Stomach (tissue), 9 donors: ENCODE results near the gene NPAS1. TPM values are rescaled to one million over a fixed set of nuclear protein-coding genes. Genes with fewer than 3 reads are reported as not detected.

Experiments
- DNase-seq, 2 donors: peaks; one replicate each; pipeline versions ENCODE4 v3.0.0 to v3.0.0-alpha.2; 2013 to 2019
- H3K27ac ChIP-seq, 5 donors: fragments of 200-600 bp in 4 of 5; sonication (generic) in 4 of 5; one replicate each; pipeline ENCODE4 v1.5.1; 2013 to 2019; ENCODE audit warnings: mild to moderate bottlenecking in 1 of 5, moderate library complexity in 1 of 5
- H3K27me3 ChIP-seq, 3 donors: fragments of 200-600 bp; sonication (generic); one replicate each; pipeline ENCODE4 v1.5.1; 2017 to 2019; ENCODE audit warnings: mixed run types in 1 of 3
- H3K36me3 ChIP-seq, 4 donors: fragments of 200-600 bp; sonication (generic); 1 replicate in 3 of 4; 2 replicates in 1 of 4; pipeline ENCODE4 v1.5.1; 2016 to 2019
- H3K4me1 ChIP-seq, 4 donors: fragments of 200-600 bp; sonication (generic); one replicate each; pipeline ENCODE4 v1.5.1; 2016 to 2019
- H3K4me3 ChIP-seq, 4 donors: fragments of 200-600 bp; sonication (generic) in 3 of 4; one replicate each; pipeline ENCODE4 v1.5.1; 2016 to 2019; ENCODE audit warnings: mild to moderate bottlenecking in 1 of 4
- H3K9me3 ChIP-seq, 4 donors: fragments of 200-600 bp; sonication (generic); one replicate each; pipeline ENCODE4 v1.5.1; 2016 to 2019
- CTCF ChIP-seq, 7 experiments: fragments of 450-650 bp in 4 of 7; fragments of 200-600 bp in 3 of 7; sonication (generic) in 3 of 7; IDR thresholded peaks; one replicate each; pipeline ENCODE4 v1.5.1; 2016 to 2019; ENCODE audit warnings: antibody characterized with exemption in 7 of 7, control low read depth in 2 of 7, mild to moderate bottlenecking in 1 of 7
- EP300 ChIP-seq: sonication (generic); formaldehyde crosslinking; IDR thresholded peaks from one replicate; pipeline ENCODE4 v1.6.1; 2017; ENCODE audit warnings: antibody characterized with exemption
- POLR2A ChIP-seq, 4 donors: fragments of 450-650 bp; IDR thresholded peaks; one replicate each; pipeline ENCODE4 v1.6.1; 2016; ENCODE audit warnings: antibody characterized with exemption in 4 of 4, control low read depth in 2 of 4, mild to moderate bottlenecking in 1 of 4, moderate library complexity in 1 of 4
- POLR2AphosphoS5 ChIP-seq, 3 donors: sonication (generic); formaldehyde crosslinking; IDR thresholded peaks; one replicate each; pipeline ENCODE4 v1.6.1; 2016; ENCODE audit warnings: antibody characterized with exemption in 3 of 3
- WGBS, 5 donors: extraction: QIAGEN DNeasy Blood & Tissue Kit in 3 of 5; methylation state at CpG; one replicate each; pipeline versions ENCODE4 v1.1.5 to v1.1.7; 2013 to 2018; 5-methylcytosine and 5-hydroxymethylcytosine counted together
- intact Hi-C: fragments of 100-400 bp; cut with DNase I; formaldehyde crosslinking; loops from one replicate; pipeline ENCODE4 v1.15.1; 2023; ENCODE audit warnings: low total_unique reads
- polyA plus RNA-seq, 3 donors: library from polyadenylated mRNA; stranded (reverse); fragments of 200-250 nt; gene quantifications; one replicate each; pipeline ENCODE4 v1.2.3, GENCODE V29; 2013
- total RNA-seq, 5 donors: library from RNA; depleted of rRNA; stranded (reverse); fragments of >200 nt; gene quantifications; one replicate each; pipeline versions ENCODE4 v1.1.0 to v1.2.3, GENCODE V29; 2014 to 2016
- donor health status: healthy with polysubstance abuse.
- donor health status: Bipolar disorder and iron deficiency.
- donor health status: healthy.

Gene NPAS1
- total and polyA plus RNA-seq, 8 donors = 0.72 to 8.9 (median 1.1) TPM; not detected in 3

- Histone ChIP-seq H3K27me3 (no peaks in the 10 kb centered on the region), H3K4me3 (no peak overlapping the region), H3K27ac (no peak overlapping the region), H3K4me1 (peaks cover 0 to 3% (median 0%) of the 10 kb centered on the region in 4 donors), H3K9me3 (no peaks in the 10 kb centered on the region), H3K36me3 (peaks cover 49 to 63% (median 59%) of the 10 kb centered on the region in 4 donors)
- WGBS, 5 donors = 75 to 88% (median 82%) methylated on average over 10 to 11 of the region's 11 CpGs
- no peak for TF ChIP-seq EP300
- no peak for TF ChIP-seq CTCF (IDR thresholded peaks at IDR 0.05)
- no peak for TF ChIP-seq POLR2A (IDR thresholded peaks at IDR 0.05)
- TF ChIP-seq POLR2AphosphoS5 (IDR thresholded peaks at IDR 0.05) = no peak
- intact Hi-C loops = no loop called here
- DNase-seq = no peak
Observed at GRCh38 chr19:47065242-47065641, 45.6 kb downstream of the NPAS1 start.

GRCh38 chr19:47066376-47067214 lies 47.0 kb downstream of the NPAS1 start:
- Histone ChIP-seq H3K4me1 (peaks cover 0 to 3% (median 0%) of the 10 kb centered on the region in 4 donors), H3K27me3 (no peaks in the 10 kb centered on the region), H3K4me3 (no peak overlapping the region), H3K9me3 (no peaks in the 10 kb centered on the region), H3K27ac (no peak overlapping the region), H3K36me3 (peaks cover 59 to 76% (median 73%) of the 10 kb centered on the region in 4 donors)
- no peak for DNase-seq
- intact Hi-C loops = no loop called here
- 91 to 93% (median 93%) methylated on average over 56 to 61 of the region's 61 CpGs for WGBS, 5 donors
- TF ChIP-seq CTCF (IDR thresholded peaks at IDR 0.05) (no peak), EP300 (no peak), POLR2A (IDR thresholded peaks at IDR 0.05) (no peak), POLR2AphosphoS5 (IDR thresholded peaks at IDR 0.05) (no peak)

- Histone ChIP-seq H3K4me1 (peaks cover 0 to 3% (median 0%) of the 10 kb centered on the region in 4 donors), H3K9me3 (no peaks in the 10 kb centered on the region), H3K27ac (no peak overlapping the region), H3K4me3 (no peak overlapping the region), H3K36me3 (peaks cover 66 to 83% (median 80%) of the 10 kb centered on the region in 4 donors), H3K27me3 (no peaks in the 10 kb centered on the region)
- intact Hi-C loops = no loop called here
- WGBS, 5 donors = 93 to 96% (median 95%) methylated on average over 11 to 36 of the region's 36 CpGs
- TF ChIP-seq POLR2AphosphoS5 (IDR thresholded peaks at IDR 0.05) (no peak), POLR2A (IDR thresholded peaks at IDR 0.05) (no peak), CTCF (IDR thresholded peaks at IDR 0.05) (no peak), EP300 (no peak)
- DNase-seq = no peak
Observed at GRCh38 chr19:47067215-47067847, 47.7 kb downstream of the NPAS1 start.

GRCh38 chr19:47068246-47068645 lies 48.6 kb downstream of the NPAS1 start:
- H3K27ac ChIP-seq = no peak overlapping the region
- H3K27me3 ChIP-seq = no peaks in the 10 kb centered on the region
- no peaks in the 10 kb centered on the region for H3K9me3 ChIP-seq
- no peak for DNase-seq
- H3K4me1 ChIP-seq = peaks cover 0 to 3% (median 0%) of the 10 kb centered on the region in 4 donors
- H3K36me3 ChIP-seq = peaks cover 68 to 93% (median 89%) of the 10 kb centered on the region in 4 donors
- TF ChIP-seq POLR2AphosphoS5 (IDR thresholded peaks at IDR 0.05) = no peak
- no peak for TF ChIP-seq EP300
- TF ChIP-seq POLR2A (IDR thresholded peaks at IDR 0.05) = no peak
- no peak for TF ChIP-seq CTCF (IDR thresholded peaks at IDR 0.05)
- H3K4me3 ChIP-seq = no peak overlapping the region
- intact Hi-C loops = no loop called here
- WGBS, 5 donors = 54 to 80% (median 67%) methylated on average over 5 to 8 of the region's 8 CpGs; no CpG with 5 or more reads in 1 of the 5 donors
